IPS-18a (cell line): ENCODE results near the gene ADAMTS12.

ENCODE experiments used
- H3K27ac ChIP-seq: one replicate; pipeline ENCODE4 v1.5.1; 2013; ENCODE audit warnings: low read length
- H3K27me3 ChIP-seq: one replicate; pipeline ENCODE4 v1.6.1; 2013; ENCODE audit warnings: mild to moderate bottlenecking, low read length; ENCODE audit not compliant: control insufficient read depth, insufficient read depth
- H3K36me3 ChIP-seq: one replicate; pipeline ENCODE4 v1.6.1; 2013; ENCODE audit warnings: low read depth, low read length; ENCODE audit not compliant: control insufficient read depth
- H3K4me1 ChIP-seq: one replicate; pipeline ENCODE4 v1.6.1; 2013; ENCODE audit warnings: low read depth, low read length; ENCODE audit not compliant: control insufficient read depth
- H3K4me3 ChIP-seq: one replicate; pipeline ENCODE4 v1.5.1; 2013; ENCODE audit warnings: low read length
- H3K9ac ChIP-seq: one replicate; pipeline ENCODE4 v1.6.1; 2013; ENCODE audit warnings: mild to moderate bottlenecking, low read length, moderate library complexity
- H3K9me3 ChIP-seq: one replicate; pipeline ENCODE4 v1.6.1; 2013; ENCODE audit warnings: low read depth, low read length; ENCODE audit not compliant: control insufficient read depth

ADAMTS12 gene

GRCh38 chr5:33635582-33635981 lies 256.2 kb downstream of the ADAMTS12 start:
- H3K9me3 ChIP-seq: no peaks in the 10 kb centered on the region
- H3K4me1 ChIP-seq: no peaks in the 10 kb centered on the region
- no peak overlapping the region for H3K27ac ChIP-seq
- no peak overlapping the region for H3K9ac ChIP-seq
- no peaks in the 10 kb centered on the region for H3K36me3 ChIP-seq
- no peaks in the 10 kb centered on the region for H3K27me3 ChIP-seq
- no peak overlapping the region for H3K4me3 ChIP-seq

GRCh38 chr5:33633699-33634098 lies 258.1 kb downstream of the ADAMTS12 start:
- H3K9me3 ChIP-seq: no peaks in the 10 kb centered on the region
- no peaks in the 10 kb centered on the region for H3K36me3 ChIP-seq
- no peak overlapping the region for H3K4me3 ChIP-seq
- H3K27me3 ChIP-seq: no peaks in the 10 kb centered on the region
- H3K27ac ChIP-seq: no peak overlapping the region
- no peaks in the 10 kb centered on the region for H3K4me1 ChIP-seq
- no peak overlapping the region for H3K9ac ChIP-seq

DNA sequence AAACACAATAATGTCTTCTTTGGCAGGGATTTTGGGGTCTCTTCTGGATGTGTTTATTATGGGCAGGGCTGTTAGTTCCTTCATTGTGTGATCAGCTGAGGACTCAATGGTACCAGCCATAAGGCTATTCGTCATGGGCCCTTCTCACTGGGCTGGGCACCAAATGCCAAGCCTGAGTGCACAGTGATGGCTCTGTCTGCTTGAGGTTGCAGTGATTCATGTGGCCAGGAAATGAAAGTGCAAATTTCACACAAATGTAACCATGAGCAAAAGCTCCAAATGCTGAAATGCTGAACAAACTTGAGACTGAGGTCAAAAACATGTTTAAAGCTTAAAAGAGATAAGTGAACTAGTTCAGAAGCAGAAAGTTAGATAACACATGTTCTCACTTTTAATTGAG lies 260.0 kb downstream of the ADAMTS12 start:
- Histone ChIP-seq H3K36me3 (no peaks in the 10 kb centered on the region), H3K4me1 (no peaks in the 10 kb centered on the region), H3K27ac (no peak overlapping the region), H3K9ac (no peak overlapping the region), H3K4me3 (no peak overlapping the region), H3K27me3 (no peaks in the 10 kb centered on the region), H3K9me3 (no peaks in the 10 kb centered on the region)

GRCh38 chr5:33631139-33631538 lies 260.7 kb downstream of the ADAMTS12 start:
- Histone ChIP-seq H3K27ac (no peak overlapping the region), H3K4me3 (no peak overlapping the region), H3K4me1 (no peaks in the 10 kb centered on the region), H3K9ac (no peak overlapping the region), H3K27me3 (no peaks in the 10 kb centered on the region), H3K9me3 (no peaks in the 10 kb centered on the region), H3K36me3 (no peaks in the 10 kb centered on the region)

- no peaks in the 10 kb centered on the region for H3K27me3 ChIP-seq
- no peaks in the 10 kb centered on the region for H3K4me1 ChIP-seq
- no peak overlapping the region for H3K27ac ChIP-seq
- H3K9me3 ChIP-seq: no peaks in the 10 kb centered on the region
- no peak overlapping the region for H3K9ac ChIP-seq
- no peak overlapping the region for H3K4me3 ChIP-seq
- H3K36me3 ChIP-seq: no peaks in the 10 kb centered on the region
Observed at GRCh38 chr5:33629999-33630398, 261.8 kb downstream of the ADAMTS12 start.

GRCh38 chr5:33628796-33629195 lies 263.0 kb downstream of the ADAMTS12 start:
- no peaks in the 10 kb centered on the region for H3K9me3 ChIP-seq
- no peak overlapping the region for H3K9ac ChIP-seq
- H3K36me3 ChIP-seq: no peaks in the 10 kb centered on the region
- H3K27ac ChIP-seq: no peak overlapping the region
- H3K4me3 ChIP-seq: no peak overlapping the region
- no peaks in the 10 kb centered on the region for H3K27me3 ChIP-seq
- no peaks in the 10 kb centered on the region for H3K4me1 ChIP-seq

DNA sequence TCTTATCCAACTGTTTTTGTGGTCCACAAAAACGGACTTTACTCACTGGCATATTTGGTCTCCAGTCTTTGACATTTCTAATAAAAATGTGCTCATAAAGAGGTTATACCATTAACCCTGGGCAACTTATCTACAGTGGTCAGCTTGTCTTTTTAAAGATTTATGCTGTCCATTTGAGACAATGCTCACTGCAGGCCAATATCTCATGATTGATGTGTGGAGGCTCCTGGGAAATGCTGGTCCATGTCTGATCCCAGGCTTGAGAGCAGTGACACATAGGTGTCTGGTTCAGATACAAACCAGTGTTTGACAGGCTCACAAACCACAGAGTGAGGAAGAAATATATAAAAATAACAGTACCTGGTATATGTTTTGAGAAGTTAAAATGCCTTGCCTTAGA lies 270.3 kb downstream of the ADAMTS12 start:
- H3K9ac ChIP-seq: no peak overlapping the region

DNA sequence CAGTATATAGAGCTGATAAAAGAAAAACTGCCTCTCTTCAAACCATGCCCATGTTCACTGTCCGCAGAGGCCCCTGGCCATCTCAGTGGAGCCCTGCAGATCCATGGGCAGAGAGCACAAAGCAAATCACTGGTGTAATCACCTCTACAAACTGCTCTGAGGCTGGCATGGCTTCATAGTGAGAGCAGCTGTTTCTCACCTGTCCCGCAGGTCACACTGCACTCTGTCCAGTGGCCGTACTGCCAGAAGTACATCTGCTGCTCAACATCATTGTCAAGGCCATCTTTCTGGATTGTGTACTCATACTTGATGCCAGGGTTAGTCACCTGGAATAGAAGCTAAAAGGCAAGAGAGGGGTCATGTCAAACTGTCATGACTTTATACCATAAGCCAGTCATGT lies 277.8 kb downstream of the ADAMTS12 start:
- Histone ChIP-seq H3K27ac (no peak overlapping the region), H3K27me3 (no peaks in the 10 kb centered on the region), H3K36me3 (peaks cover 4% of the 10 kb centered on the region), H3K4me3 (no peak overlapping the region), H3K9ac (no peak overlapping the region), H3K9me3 (no peaks in the 10 kb centered on the region), H3K4me1 (no peaks in the 10 kb centered on the region)

More for the DNA sequence above, 270.3 kb downstream of the ADAMTS12 start:
- Histone ChIP-seq H3K4me1 (no peaks in the 10 kb centered on the region), H3K36me3 (no peaks in the 10 kb centered on the region), H3K9me3 (no peaks in the 10 kb centered on the region), H3K4me3 (no peak overlapping the region), H3K27ac (no peak overlapping the region), H3K27me3 (no peaks in the 10 kb centered on the region)

- H3K9me3 ChIP-seq: no peaks in the 10 kb centered on the region
- no peaks in the 10 kb centered on the region for H3K4me1 ChIP-seq
- H3K27me3 ChIP-seq: no peaks in the 10 kb centered on the region
- H3K4me3 ChIP-seq: no peak overlapping the region
- H3K27ac ChIP-seq: no peak overlapping the region
- peaks cover 4% of the 10 kb centered on the region for H3K36me3 ChIP-seq
- H3K9ac ChIP-seq: no peak overlapping the region
Observed at GRCh38 chr5:33612386-33612785, 279.4 kb downstream of the ADAMTS12 start.

GRCh38 chr5:33611877-33612276 lies 279.9 kb downstream of the ADAMTS12 start:
- H3K36me3 ChIP-seq: peaks cover 4% of the 10 kb centered on the region
- no peaks in the 10 kb centered on the region for H3K4me1 ChIP-seq
- no peaks in the 10 kb centered on the region for H3K9me3 ChIP-seq
- H3K27ac ChIP-seq: no peak overlapping the region
- no peaks in the 10 kb centered on the region for H3K27me3 ChIP-seq
- H3K9ac ChIP-seq: no peak overlapping the region
- H3K4me3 ChIP-seq: no peak overlapping the region

GRCh38 chr5:33608344-33609041 lies 283.3 kb downstream of the ADAMTS12 start:
- H3K9me3 ChIP-seq: no peaks in the 10 kb centered on the region
- peaks cover 4% of the 10 kb centered on the region for H3K36me3 ChIP-seq
- no peak overlapping the region for H3K27ac ChIP-seq
- no peaks in the 10 kb centered on the region for H3K27me3 ChIP-seq
- H3K4me3 ChIP-seq: no peak overlapping the region
- no peak overlapping the region for H3K9ac ChIP-seq
- no peaks in the 10 kb centered on the region for H3K4me1 ChIP-seq

- no peak overlapping the region for H3K27ac ChIP-seq
- H3K36me3 ChIP-seq: no peaks in the 10 kb centered on the region
- H3K9me3 ChIP-seq: no peaks in the 10 kb centered on the region
- no peaks in the 10 kb centered on the region for H3K27me3 ChIP-seq
- no peak overlapping the region for H3K4me3 ChIP-seq
- no peak overlapping the region for H3K9ac ChIP-seq
- H3K4me1 ChIP-seq: no peaks in the 10 kb centered on the region
Observed at GRCh38 chr5:33604503-33604902, 287.3 kb downstream of the ADAMTS12 start.
